HG03342 (cell line): ENCODE results near the gene LMX1B.

ENCODE experiments used
- ATAC-seq: cut with Tn5 transposase; IDR thresholded peaks from one replicate; pipeline ENCODE4 v1.9.1; 2021; ENCODE audit warnings: mild to moderate bottlenecking, moderate library complexity; ENCODE audit not compliant: unreplicated experiment

Gene LMX1B

GRCh38 chr9:126674365-126675146, 60.8 kb downstream of the LMX1B start:
- no peak for ATAC-seq

GRCh38 chr9:126675147-126675467, 61.4 kb downstream of the LMX1B start:
- no peak for ATAC-seq

- ATAC-seq, result no peak
These were observed 62.5 kb downstream of the LMX1B start for GRCh38 chr9:126676102-126676684.

GRCh38 chr9:126676685-126677143, 63.0 kb downstream of the LMX1B start:
- no peak for ATAC-seq

- no peak for ATAC-seq
These were observed 63.7 kb downstream of the LMX1B start for GRCh38 chr9:126677188-126678084.

- no peak for ATAC-seq
These were observed 65.3 kb downstream of the LMX1B start for GRCh38 chr9:126678989-126679388.

GRCh38 chr9:126681336-126681735, 67.6 kb downstream of the LMX1B start:
- no peak for ATAC-seq

GRCh38 chr9:126682113-126682810, 68.5 kb downstream of the LMX1B start:
- ATAC-seq, result no peak

- ATAC-seq, result no peak
These were observed 69.4 kb downstream of the LMX1B start for GRCh38 chr9:126682928-126683697.

- ATAC-seq, result no peak
These were observed 69.9 kb downstream of the LMX1B start for GRCh38 chr9:126683698-126684044.

GRCh38 chr9:126684345-126684744, 70.6 kb downstream of the LMX1B start:
- no peak for ATAC-seq

- no peak for ATAC-seq
These were observed 71.3 kb downstream of the LMX1B start for GRCh38 chr9:126684965-126685465.

GRCh38 chr9:126687930-126688461, 74.3 kb downstream of the LMX1B start:
- no peak for ATAC-seq

- ATAC-seq, result no peak
These were observed 74.9 kb downstream of the LMX1B start for GRCh38 chr9:126688617-126689016.

GRCh38 chr9:126689027-126689825, 75.5 kb downstream of the LMX1B start:
- ATAC-seq, result no peak

- ATAC-seq, result no peak
These were observed 76.8 kb downstream of the LMX1B start for GRCh38 chr9:126690431-126691051.

- no peak for ATAC-seq
These were observed 78.5 kb downstream of the LMX1B start for GRCh38 chr9:126692041-126692758.
